ENCODE results near the gene LRRC49. TPM values are rescaled to one million over a fixed set of nuclear protein-coding genes. Genes with fewer than 3 reads are reported as not detected.
A peak's percentile ranks its signal among the peaks of the same experiment; 100 is the strongest.

LRRC49 gene
- polyA plus RNA-seq, 2 of the 4 experiments (the other 2 are of a cell fraction): 10.0 to 14.3 TPM

DNA sequence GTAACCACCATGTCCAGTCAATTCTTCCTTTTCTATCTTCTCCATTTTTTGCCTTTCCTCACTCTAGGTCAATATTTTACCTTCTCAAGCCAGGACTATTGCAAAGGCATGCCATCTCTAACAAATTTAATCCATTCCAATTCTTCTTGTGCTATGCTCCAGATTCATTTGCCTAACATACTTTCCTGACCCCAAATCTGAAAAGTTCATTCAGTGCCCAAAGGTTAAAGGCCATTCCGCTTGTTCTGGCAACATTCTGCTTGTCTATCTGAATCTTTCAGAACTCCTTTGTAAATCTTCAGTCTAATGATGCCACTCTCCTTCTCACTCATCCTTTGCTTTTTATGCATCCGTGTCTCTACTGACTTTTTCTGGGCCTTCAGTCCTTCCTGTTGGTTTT is 15.9 kb upstream of the LRRC49 start:
- H3K27ac ChIP-seq: no peak overlapping the region
- FAIRE-seq (peak; percentile 88), DNase-seq (ENCODE audit: low read depth in 1 of 2, low spot score in 1 of 2) (no peak), ATAC-seq (no peak)
- CTCF ChIA-PET: interaction anchor here (2.5 to 9.1 kb wide), 4 partner anchors 20 to 196 kb away, joined by 27 to 331 read pairs (median 175); partner anchors contain the start of gene LARP6
- H3K4me1 ChIP-seq: peaks cover 5% of the 10 kb centered on the region; the same call in 2 of the 3 replicates
- 68% methylated on average over 2 of the region's 2 CpGs for WGBS (ENCODE audit: missing lambda C conversion rate)
- TF ChIP-seq, protein P1, sequence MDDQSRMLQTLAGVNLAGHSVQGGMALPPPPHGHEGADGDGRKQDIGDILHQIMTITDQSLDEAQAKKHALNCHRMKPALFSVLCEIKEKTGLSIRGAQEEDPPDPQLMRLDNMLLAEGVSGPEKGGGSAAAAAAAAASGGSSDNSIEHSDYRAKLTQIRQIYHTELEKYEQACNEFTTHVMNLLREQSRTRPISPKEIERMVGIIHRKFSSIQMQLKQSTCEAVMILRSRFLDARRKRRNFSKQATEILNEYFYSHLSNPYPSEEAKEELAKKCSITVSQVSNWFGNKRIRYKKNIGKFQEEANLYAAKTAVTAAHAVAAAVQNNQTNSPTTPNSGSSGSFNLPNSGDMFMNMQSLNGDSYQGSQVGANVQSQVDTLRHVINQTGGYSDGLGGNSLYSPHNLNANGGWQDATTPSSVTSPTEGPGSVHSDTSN (IDR thresholded peaks at IDR 0.05): no peak
- TF ChIP-seq EP300 (IDR thresholded peaks at IDR 0.05) (no peak), GATA3 (IDR thresholded peaks at IDR 0.05; ENCODE audit: borderline replicate concordance) (no peak), POLR2A (IDR thresholded peaks at IDR 0.05; ENCODE audit: low read length) (no peak), MAFK (IDR thresholded peaks at IDR 0.05; ENCODE audit: partially characterized antibody) (no peak), ZFP36 (IDR thresholded peaks at IDR 0.05; ENCODE audit: borderline replicate concordance, partially characterized antibody) (no peak), SMC3 (IDR thresholded peaks at IDR 0.05) (no peak)
- TF ChIP-seq, protein P2, sequence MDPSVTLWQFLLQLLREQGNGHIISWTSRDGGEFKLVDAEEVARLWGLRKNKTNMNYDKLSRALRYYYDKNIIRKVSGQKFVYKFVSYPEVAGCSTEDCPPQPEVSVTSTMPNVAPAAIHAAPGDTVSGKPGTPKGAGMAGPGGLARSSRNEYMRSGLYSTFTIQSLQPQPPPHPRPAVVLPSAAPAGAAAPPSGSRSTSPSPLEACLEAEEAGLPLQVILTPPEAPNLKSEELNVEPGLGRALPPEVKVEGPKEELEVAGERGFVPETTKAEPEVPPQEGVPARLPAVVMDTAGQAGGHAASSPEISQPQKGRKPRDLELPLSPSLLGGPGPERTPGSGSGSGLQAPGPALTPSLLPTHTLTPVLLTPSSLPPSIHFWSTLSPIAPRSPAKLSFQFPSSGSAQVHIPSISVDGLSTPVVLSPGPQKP (IDR thresholded peaks at IDR 0.05; ENCODE audit: low read depth, low read length): no peak
- no peak overlapping the region for H3K4me3 ChIP-seq
- H3K4me2 ChIP-seq: no peak overlapping the region
- POLR2A ChIA-PET: no interaction called here
- peaks cover 7% of the 10 kb centered on the region; the same call in 2 of the 3 replicates for H3K9me3 ChIP-seq

DNA sequence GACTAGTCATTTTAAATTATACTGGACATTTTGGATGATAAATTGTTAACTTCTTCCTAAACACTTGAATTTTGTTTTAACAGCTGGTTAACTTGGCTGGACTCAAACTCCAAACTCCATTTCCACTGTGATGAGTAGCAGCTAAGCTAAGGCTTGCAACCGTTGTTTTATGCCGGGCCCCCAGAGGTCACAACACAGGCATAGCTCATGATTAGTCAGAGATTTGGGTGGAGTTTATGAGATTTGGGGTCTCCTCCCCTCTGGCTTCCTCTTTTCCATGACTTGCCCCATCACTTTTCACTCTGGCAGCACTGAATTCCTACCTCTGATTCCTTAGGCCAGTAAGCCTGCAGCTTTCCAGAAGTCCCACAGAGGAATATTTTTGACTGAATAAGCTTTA is 13.2 kb upstream of the LRRC49 start:
- no peak for DNase-seq (ENCODE audit: low read depth in 1 of 2, low spot score in 1 of 2)
- TF ChIP-seq KDM5A (IDR thresholded peaks at IDR 0.05): no peak
- TF ChIP-seq, protein P1 (IDR thresholded peaks at IDR 0.05): no peak
- TF ChIP-seq JUNB (IDR thresholded peaks at IDR 0.05): no peak
- TF ChIP-seq NPAS2 (CRISPR knock-in tag; IDR thresholded peaks at IDR 0.05; ENCODE audit: borderline replicate concordance): no peak
- no peak for TF ChIP-seq GATA3 (IDR thresholded peaks at IDR 0.05; ENCODE audit: borderline replicate concordance)
- TF ChIP-seq TFCP2L1 (CRISPR knock-in tag; IDR thresholded peaks at IDR 0.05): no peak
- TF ChIP-seq RFX5 (IDR thresholded peaks at IDR 0.05): no peak
- no peak for TF ChIP-seq KDM1A (IDR thresholded peaks at IDR 0.05; ENCODE audit: low read depth)
- TF ChIP-seq, protein P3, sequence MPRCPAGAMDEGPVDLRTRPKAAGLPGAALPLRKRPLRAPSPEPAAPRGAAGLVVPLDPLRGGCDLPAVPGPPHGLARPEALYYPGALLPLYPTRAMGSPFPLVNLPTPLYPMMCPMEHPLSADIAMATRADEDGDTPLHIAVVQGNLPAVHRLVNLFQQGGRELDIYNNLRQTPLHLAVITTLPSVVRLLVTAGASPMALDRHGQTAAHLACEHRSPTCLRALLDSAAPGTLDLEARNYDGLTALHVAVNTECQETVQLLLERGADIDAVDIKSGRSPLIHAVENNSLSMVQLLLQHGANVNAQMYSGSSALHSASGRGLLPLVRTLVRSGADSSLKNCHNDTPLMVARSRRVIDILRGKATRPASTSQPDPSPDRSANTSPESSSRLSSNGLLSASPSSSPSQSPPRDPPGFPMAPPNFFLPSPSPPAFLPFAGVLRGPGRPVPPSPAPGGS (IDR thresholded peaks at IDR 0.05): no peak
- no peak for TF ChIP-seq ZNF302 (CRISPR knock-in tag; IDR thresholded peaks at IDR 0.05)
- no peak for TF ChIP-seq POLR2AphosphoS2 (conservative IDR thresholded peaks at IDR 0.05; ENCODE audit: low read length)
- TF ChIP-seq FOSL2 (IDR thresholded peaks at IDR 0.05): no peak
- TF ChIP-seq FOSL2 (CRISPR knock-in tag; IDR thresholded peaks at IDR 0.05): no peak
- TF ChIP-seq, protein P4, sequence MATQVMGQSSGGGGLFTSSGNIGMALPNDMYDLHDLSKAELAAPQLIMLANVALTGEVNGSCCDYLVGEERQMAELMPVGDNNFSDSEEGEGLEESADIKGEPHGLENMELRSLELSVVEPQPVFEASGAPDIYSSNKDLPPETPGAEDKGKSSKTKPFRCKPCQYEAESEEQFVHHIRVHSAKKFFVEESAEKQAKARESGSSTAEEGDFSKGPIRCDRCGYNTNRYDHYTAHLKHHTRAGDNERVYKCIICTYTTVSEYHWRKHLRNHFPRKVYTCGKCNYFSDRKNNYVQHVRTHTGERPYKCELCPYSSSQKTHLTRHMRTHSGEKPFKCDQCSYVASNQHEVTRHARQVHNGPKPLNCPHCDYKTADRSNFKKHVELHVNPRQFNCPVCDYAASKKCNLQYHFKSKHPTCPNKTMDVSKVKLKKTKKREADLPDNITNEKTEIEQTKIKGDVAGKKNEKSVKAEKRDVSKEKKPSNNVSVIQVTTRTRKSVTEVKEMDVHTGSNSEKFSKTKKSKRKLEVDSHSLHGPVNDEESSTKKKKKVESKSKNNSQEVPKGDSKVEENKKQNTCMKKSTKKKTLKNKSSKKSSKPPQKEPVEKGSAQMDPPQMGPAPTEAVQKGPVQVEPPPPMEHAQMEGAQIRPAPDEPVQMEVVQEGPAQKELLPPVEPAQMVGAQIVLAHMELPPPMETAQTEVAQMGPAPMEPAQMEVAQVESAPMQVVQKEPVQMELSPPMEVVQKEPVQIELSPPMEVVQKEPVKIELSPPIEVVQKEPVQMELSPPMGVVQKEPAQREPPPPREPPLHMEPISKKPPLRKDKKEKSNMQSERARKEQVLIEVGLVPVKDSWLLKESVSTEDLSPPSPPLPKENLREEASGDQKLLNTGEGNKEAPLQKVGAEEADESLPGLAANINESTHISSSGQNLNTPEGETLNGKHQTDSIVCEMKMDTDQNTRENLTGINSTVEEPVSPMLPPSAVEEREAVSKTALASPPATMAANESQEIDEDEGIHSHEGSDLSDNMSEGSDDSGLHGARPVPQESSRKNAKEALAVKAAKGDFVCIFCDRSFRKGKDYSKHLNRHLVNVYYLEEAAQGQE (IDR thresholded peaks at IDR 0.05): no peak
- no peaks in the 10 kb centered on the region for H3K9me3 ChIP-seq
- H3K4me3 ChIP-seq: no peak overlapping the region
- 75% methylated on average over 2 of the region's 2 CpGs for WGBS (ENCODE audit: missing lambda C conversion rate)
- FAIRE-seq: no peak
- H3K4me2 ChIP-seq: no peak overlapping the region
- no peak for ATAC-seq
- H3K27ac ChIP-seq: no peak overlapping the region
- ChIA-PET CTCF (interaction anchor here (0.9 to 8.3 kb wide), 7 partner anchors 10 to 199 kb away, joined by 3 to 56 read pairs (median 5); partner anchors contain the start of gene LARP6), POLR2A (interaction anchor here (0.8 kb wide), 1 partner anchor 16 kb away, joined by 3 read pairs; no protein-coding TSS in a partner anchor)
- H3K4me1 ChIP-seq: peaks cover 5% of the 10 kb centered on the region; the same call in 2 of the 3 replicates

All from A549 (cell line).